SK-N-SH (cell line): ENCODE results near the gene KIF11. TPM values are rescaled to one million over a fixed set of nuclear protein-coding genes. Genes with fewer than 3 reads are reported as not detected.

Experiments
- CTCF ChIA-PET: fragments of 300-600, 350-600 bp; formaldehyde crosslinking; extraction: SDS; loops from one replicate; lab custom pipeline; 2021; lab: Yijun Ruan, JAX
- POLR2A ChIA-PET: fragments of 350-600 bp; sonication (Branson Sonifier 250); formaldehyde crosslinking; extraction: SDS; loops from one replicate; lab custom pipeline; 2020; ENCODE audit warnings: antibody characterized with exemption, inconsistent platforms; lab: Yijun Ruan, JAX
- DNase-seq: peaks from one replicate; pipeline ENCODE4 v3.0.0; 2012
- H2AFZ ChIP-seq: fragments of 200-600 bp; sonication (generic); 2 replicates; pipeline ENCODE4 v1.8.1; 2016; ENCODE audit warnings: antibody characterized with exemption, mild to moderate bottlenecking, low read depth
- H3F3A ChIP-seq: fragments of 200-600 bp; sonication (generic); replicated peaks from 2 replicates; pipeline ENCODE3; 2016; ENCODE audit warnings: antibody characterized with exemption, mild to moderate bottlenecking; ENCODE audit not compliant: insufficient read depth
- H3K27ac ChIP-seq, 2 experiments: fragments of 200-500 bp in 1 of 2; fragments of 200-600 bp in 1 of 2; sonication (Bioruptor generic) in 1 of 2; sonication (generic), shearing (Covaris generic) in 1 of 2; 2 replicates each; pipeline versions ENCODE4 v1.5.1 to v1.6.1; 2014 to 2016; ENCODE audit warnings: low read depth in 2 of 2, inconsistent platforms in 1 of 2, low read length in 1 of 2, mild to moderate bottlenecking in 1 of 2, mixed read lengths in 1 of 2
- H3K27me3 ChIP-seq: fragments of 200-600 bp; sonication (generic), shearing (Covaris generic); 2 replicates; pipeline ENCODE4 v1.6.1; 2016; ENCODE audit warnings: mixed run types; ENCODE audit not compliant: insufficient read depth
- H3K36me3 ChIP-seq, 2 experiments: fragments of 200-500 bp in 1 of 2; fragments of 200-600 bp in 1 of 2; sonication (Bioruptor generic) in 1 of 2; sonication (generic) in 1 of 2; replicated peaks in 1 of 2; 2 replicates each; pipeline versions ENCODE3 to v1.5.1; 2014 to 2016; ENCODE audit warnings: low read length in 1 of 2, mild to moderate bottlenecking in 1 of 2; ENCODE audit not compliant: insufficient read depth in 2 of 2, control insufficient read depth in 1 of 2
- H3K4me1 ChIP-seq, 2 experiments: fragments of 200-500 bp in 1 of 2; fragments of 200-600 bp in 1 of 2; sonication (Bioruptor generic) in 1 of 2; sonication (generic), shearing (Covaris generic) in 1 of 2; 2 replicates each; pipeline versions ENCODE4 v1.5.1 to v1.6.1; 2014 to 2016; ENCODE audit warnings: low read depth in 1 of 2, low read length in 1 of 2, mixed run types in 1 of 2; ENCODE audit not compliant: insufficient read depth in 2 of 2, control insufficient read depth in 1 of 2
- H3K4me2 ChIP-seq: fragments of 200-600 bp; sonication (generic), shearing (Covaris generic); 2 replicates; pipeline ENCODE4 v1.6.1; 2017; ENCODE audit warnings: mixed run types
- H3K4me3 ChIP-seq, 2 experiments: fragments of 200-500 bp in 1 of 2; fragments of 200-600 bp in 1 of 2; sonication (Bioruptor generic) in 1 of 2; sonication (generic), shearing (Covaris generic) in 1 of 2; 2 replicates each; pipeline versions ENCODE4 v1.5.1 to v1.8.1; 2014 to 2016; ENCODE audit warnings: low read depth in 2 of 2, inconsistent platforms in 1 of 2, low read length in 1 of 2, mild to moderate bottlenecking in 1 of 2, mixed read lengths in 1 of 2, moderate library complexity in 1 of 2
- H3K79me2 ChIP-seq: fragments of 200-600 bp; sonication (generic); 2 replicates; pipeline ENCODE4 v1.8.1; 2017; ENCODE audit warnings: mild to moderate bottlenecking; ENCODE audit not compliant: insufficient read depth
- H3K9ac ChIP-seq: fragments of 200-600 bp; sonication (generic); 2 replicates; pipeline ENCODE4 v1.6.1; 2017; ENCODE audit warnings: mixed run types
- H3K9me2 ChIP-seq: fragments of 200-600 bp; sonication (generic); 2 replicates; pipeline ENCODE4 v1.6.1; 2017; ENCODE audit warnings: mixed run types
- H3K9me3 ChIP-seq: fragments of 200-600 bp; sonication (generic); 2 replicates; pipeline ENCODE4 v1.6.1; 2017; ENCODE audit warnings: mixed run types, mild to moderate bottlenecking, moderate library complexity
- H4K20me1 ChIP-seq: fragments of 200-600 bp; sonication (generic); 2 replicates; pipeline ENCODE4 v1.6.1; 2017; ENCODE audit warnings: mild to moderate bottlenecking, mixed run types; ENCODE audit not compliant: insufficient read depth
- CHD2 ChIP-seq: fragments of 150-350 bp; IDR thresholded peaks from 2 replicates; pipeline ENCODE4 v1.6.1; 2018; ENCODE audit warnings: low read length; ENCODE audit not compliant: partially characterized antibody
- EP300 ChIP-seq, 2 experiments: IDR thresholded peaks; 2 replicates each; pipeline versions ENCODE4 v1.4.0 to v1.6.1; 2012; ENCODE audit warnings: borderline replicate concordance in 1 of 2, low read depth in 1 of 2, low read length in 1 of 2
- EZH2phosphoT487 ChIP-seq: fragments of 200-600 bp; sonication (generic); IDR thresholded peaks from 2 replicates; pipeline ENCODE4 v1.6.1; 2017; ENCODE audit warnings: low read depth, mixed run types, mild to moderate bottlenecking, antibody characterized with exemption, moderate library complexity, borderline replicate concordance
- FOXJ3 ChIP-seq: sonication (generic); formaldehyde crosslinking; IDR thresholded peaks from 2 replicates; pipeline ENCODE4 v1.5.1; 2020; ENCODE audit warnings: mild to moderate bottlenecking, missing genetic modification reagents
- FOXM1 ChIP-seq: IDR thresholded peaks from 2 replicates; pipeline ENCODE4 v1.4.0; 2012; ENCODE audit warnings: low read depth, mild to moderate bottlenecking
- GABPA ChIP-seq: IDR thresholded peaks from 2 replicates; pipeline ENCODE4 v1.4.0; 2012; ENCODE audit warnings: low read depth, mild to moderate bottlenecking
- NRF1 ChIP-seq: IDR thresholded peaks from 2 replicates; pipeline ENCODE4 v1.6.1; 2012; ENCODE audit warnings: low read depth, mild to moderate bottlenecking, low read length
- POLR2AphosphoS5 ChIP-seq: IDR thresholded peaks from 2 replicates; pipeline ENCODE4 v1.6.1; 2012; ENCODE audit warnings: low read depth, low read length
- RCOR1 ChIP-seq: fragments of 150-350 bp; IDR thresholded peaks from 2 replicates; pipeline ENCODE4 v1.6.1; 2017; ENCODE audit warnings: antibody characterized with exemption, low read length
- RXRA ChIP-seq: IDR thresholded peaks from 2 replicates; pipeline ENCODE4 v1.4.0; 2012; ENCODE audit warnings: low read depth, mild to moderate bottlenecking, borderline replicate concordance
- SMC3 ChIP-seq: IDR thresholded peaks from 2 replicates; pipeline ENCODE4 v1.6.1; 2012; ENCODE audit warnings: low read depth, low read length, improper control_type of control experiment
- TEAD4 ChIP-seq: IDR thresholded peaks from 2 replicates; pipeline ENCODE4 v1.4.0; 2012; ENCODE audit warnings: mild to moderate bottlenecking, borderline replicate concordance; ENCODE audit not compliant: insufficient read depth
- WGBS: methylation state at CpG from one replicate; pipeline ENCODE4 v1.1.6; 2017; ENCODE audit warnings: low lambda C conversion rate; 5-methylcytosine and 5-hydroxymethylcytosine counted together
- polyA plus RNA-seq, 3 experiments: library from polyadenylated mRNA; depleted of rRNA; stranded (reverse); fragments of >200 nt; gene quantifications; 2 replicates each; pipeline ENCODE4 v1.2.3, GENCODE V29; 2012
- TF ChIP-seq, protein P1 (sequence below): IDR thresholded peaks from 2 replicates; pipeline ENCODE4 v1.6.1; 2012; ENCODE audit warnings: mild to moderate bottlenecking, low read depth, low read length, moderate library complexity
- TF ChIP-seq, protein P2 (sequence below): IDR thresholded peaks from 2 replicates; pipeline ENCODE4 v1.4.0; 2012; ENCODE audit warnings: low read depth, borderline replicate concordance
- TF ChIP-seq, protein P3 (sequence below): IDR thresholded peaks from 2 replicates; pipeline ENCODE4; 2012

KIF11 gene
- polyA plus RNA-seq, 1 of the 3 experiments (the other 2 are of a cell fraction), result 4.0 TPM

DNA sequence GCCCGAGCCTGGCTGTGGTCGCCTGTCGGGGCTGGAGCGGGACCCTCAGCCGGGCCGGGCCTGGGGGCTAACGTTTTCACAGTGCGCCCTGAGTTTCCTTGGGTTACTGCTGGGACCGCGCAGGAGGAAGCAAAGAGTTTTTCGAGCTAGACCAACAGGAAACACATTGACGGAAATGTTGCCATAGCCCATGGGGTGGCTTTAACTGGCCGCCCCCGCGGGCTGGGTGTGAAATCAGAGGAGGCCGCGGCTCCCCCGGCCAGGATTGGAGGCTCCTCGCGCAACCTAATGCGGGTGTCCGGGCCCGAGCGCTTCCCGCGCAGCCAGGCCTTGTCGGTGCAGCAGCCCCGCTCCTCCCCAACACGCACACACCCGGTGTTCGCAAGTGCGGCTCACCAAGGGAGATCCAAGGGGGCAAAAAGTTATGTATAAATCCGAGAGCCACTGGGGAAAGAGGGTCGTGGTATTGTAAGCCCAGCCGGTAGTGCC is 98.7 kb downstream of the KIF11 start:
- H3K9ac ChIP-seq, result no peak overlapping the region
- DNase-seq, result no peak
- ChIA-PET CTCF (interaction anchor here (1.4 kb wide), 1 partner anchor 118 kb away, joined by 3 read pairs; the partner anchor contains the start of gene IDE), POLR2A (no interaction called here)
- H3K9me2 ChIP-seq, result no peaks in the 10 kb centered on the region
- TF ChIP-seq NRF1, result no peak
- TF ChIP-seq, protein P1, sequence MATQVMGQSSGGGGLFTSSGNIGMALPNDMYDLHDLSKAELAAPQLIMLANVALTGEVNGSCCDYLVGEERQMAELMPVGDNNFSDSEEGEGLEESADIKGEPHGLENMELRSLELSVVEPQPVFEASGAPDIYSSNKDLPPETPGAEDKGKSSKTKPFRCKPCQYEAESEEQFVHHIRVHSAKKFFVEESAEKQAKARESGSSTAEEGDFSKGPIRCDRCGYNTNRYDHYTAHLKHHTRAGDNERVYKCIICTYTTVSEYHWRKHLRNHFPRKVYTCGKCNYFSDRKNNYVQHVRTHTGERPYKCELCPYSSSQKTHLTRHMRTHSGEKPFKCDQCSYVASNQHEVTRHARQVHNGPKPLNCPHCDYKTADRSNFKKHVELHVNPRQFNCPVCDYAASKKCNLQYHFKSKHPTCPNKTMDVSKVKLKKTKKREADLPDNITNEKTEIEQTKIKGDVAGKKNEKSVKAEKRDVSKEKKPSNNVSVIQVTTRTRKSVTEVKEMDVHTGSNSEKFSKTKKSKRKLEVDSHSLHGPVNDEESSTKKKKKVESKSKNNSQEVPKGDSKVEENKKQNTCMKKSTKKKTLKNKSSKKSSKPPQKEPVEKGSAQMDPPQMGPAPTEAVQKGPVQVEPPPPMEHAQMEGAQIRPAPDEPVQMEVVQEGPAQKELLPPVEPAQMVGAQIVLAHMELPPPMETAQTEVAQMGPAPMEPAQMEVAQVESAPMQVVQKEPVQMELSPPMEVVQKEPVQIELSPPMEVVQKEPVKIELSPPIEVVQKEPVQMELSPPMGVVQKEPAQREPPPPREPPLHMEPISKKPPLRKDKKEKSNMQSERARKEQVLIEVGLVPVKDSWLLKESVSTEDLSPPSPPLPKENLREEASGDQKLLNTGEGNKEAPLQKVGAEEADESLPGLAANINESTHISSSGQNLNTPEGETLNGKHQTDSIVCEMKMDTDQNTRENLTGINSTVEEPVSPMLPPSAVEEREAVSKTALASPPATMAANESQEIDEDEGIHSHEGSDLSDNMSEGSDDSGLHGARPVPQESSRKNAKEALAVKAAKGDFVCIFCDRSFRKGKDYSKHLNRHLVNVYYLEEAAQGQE, result no peak
- no peak for TF ChIP-seq CHD2
- TF ChIP-seq FOXJ3 (CRISPR knock-in tag), result no peak
- TF ChIP-seq TEAD4, result no peak
- TF ChIP-seq RXRA, result no peak
- no peak for TF ChIP-seq EZH2phosphoT487
- TF ChIP-seq POLR2AphosphoS5, result no peak
- H3F3A ChIP-seq, result peaks cover 8% of the 10 kb centered on the region
- no peak overlapping the region for H2AFZ ChIP-seq
- no peak overlapping the region for H3K27ac ChIP-seq
- no peaks in the 10 kb centered on the region for H3K36me3 ChIP-seq
- no peaks in the 10 kb centered on the region for H3K9me3 ChIP-seq
- no peak overlapping the region for H3K4me2 ChIP-seq
- no peaks in the 10 kb centered on the region for H3K79me2 ChIP-seq
- H3K4me3 ChIP-seq, result no peak overlapping the region
- H4K20me1 ChIP-seq, result no peaks in the 10 kb centered on the region
- WGBS, result 97% methylated on average over 23 of the region's 35 CpGs
- H3K27me3 ChIP-seq, result no peaks in the 10 kb centered on the region
- peaks cover 4 to 5% of the 10 kb centered on the region in 2 experiments; a peak in 2 of 4 replicates for H3K4me1 ChIP-seq

DNA sequence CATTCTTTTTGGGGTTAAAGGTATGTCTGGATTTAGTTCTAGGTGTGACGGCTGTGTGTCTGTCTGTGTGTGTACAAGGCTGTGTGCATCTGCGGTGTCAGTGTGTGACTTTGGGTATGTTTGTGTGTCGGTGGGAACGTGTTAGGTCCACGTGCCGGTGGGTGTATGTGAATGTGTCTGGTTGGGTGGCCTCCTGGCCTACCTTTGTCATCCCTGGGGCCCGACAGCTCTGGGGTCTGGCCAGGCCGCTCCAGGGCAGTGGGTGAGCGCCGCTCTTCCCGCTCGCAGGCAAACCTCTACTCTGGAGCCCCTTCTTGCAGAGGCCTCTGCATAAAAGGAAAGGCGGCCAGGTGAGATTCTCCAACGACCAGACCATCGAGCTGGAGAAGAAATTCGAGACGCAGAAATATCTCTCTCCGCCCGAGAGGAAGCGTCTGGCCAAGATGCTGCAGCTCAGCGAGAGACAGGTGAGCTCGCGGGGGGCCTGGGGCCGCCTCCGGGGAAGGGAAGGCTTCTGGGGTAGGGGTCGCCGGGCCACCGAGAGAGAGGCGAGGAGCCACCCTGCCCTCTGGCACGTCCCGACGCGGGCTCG is 99.2 kb downstream of the KIF11 start:
- no peaks in the 10 kb centered on the region for H3K27me3 ChIP-seq
- no peak overlapping the region for H3K4me3 ChIP-seq
- ChIA-PET CTCF (interaction anchor here (1.8 kb wide), 1 partner anchor 175 kb away, joined by 4 read pairs; no protein-coding TSS in a partner anchor), POLR2A (no interaction called here)
- H3F3A ChIP-seq, result peaks cover 8% of the 10 kb centered on the region
- H4K20me1 ChIP-seq, result no peaks in the 10 kb centered on the region
- no peaks in the 10 kb centered on the region for H3K36me3 ChIP-seq
- no peak for DNase-seq
- no peak overlapping the region for H3K9ac ChIP-seq
- H3K79me2 ChIP-seq, result no peaks in the 10 kb centered on the region
- no peak overlapping the region for H3K4me2 ChIP-seq
- H3K4me1 ChIP-seq, result peaks cover 4 to 5% of the 10 kb centered on the region in 2 experiments; a peak in 2 of 4 replicates
- H3K27ac ChIP-seq, result no peak overlapping the region
- H2AFZ ChIP-seq, result no peak overlapping the region
- 89% methylated on average over 32 of the region's 34 CpGs for WGBS
- no peaks in the 10 kb centered on the region for H3K9me3 ChIP-seq
- no peaks in the 10 kb centered on the region for H3K9me2 ChIP-seq
- TF ChIP-seq CHD2 (no peak), GABPA (no peak), SMC3 (no peak), FOXM1 (no peak), EP300 (IDR thresholded peaks at IDR 0.05; ENCODE audit: borderline replicate concordance in 1 of 2, low read depth in 1 of 2, low read length in 1 of 2) (no peak), EZH2phosphoT487 (no peak), RCOR1 (no peak)
- TF ChIP-seq, protein P2, sequence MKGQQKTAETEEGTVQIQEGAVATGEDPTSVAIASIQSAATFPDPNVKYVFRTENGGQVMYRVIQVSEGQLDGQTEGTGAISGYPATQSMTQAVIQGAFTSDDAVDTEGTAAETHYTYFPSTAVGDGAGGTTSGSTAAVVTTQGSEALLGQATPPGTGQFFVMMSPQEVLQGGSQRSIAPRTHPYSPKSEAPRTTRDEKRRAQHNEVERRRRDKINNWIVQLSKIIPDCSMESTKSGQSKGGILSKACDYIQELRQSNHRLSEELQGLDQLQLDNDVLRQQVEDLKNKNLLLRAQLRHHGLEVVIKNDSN, result no peak
- TF ChIP-seq, protein P3, sequence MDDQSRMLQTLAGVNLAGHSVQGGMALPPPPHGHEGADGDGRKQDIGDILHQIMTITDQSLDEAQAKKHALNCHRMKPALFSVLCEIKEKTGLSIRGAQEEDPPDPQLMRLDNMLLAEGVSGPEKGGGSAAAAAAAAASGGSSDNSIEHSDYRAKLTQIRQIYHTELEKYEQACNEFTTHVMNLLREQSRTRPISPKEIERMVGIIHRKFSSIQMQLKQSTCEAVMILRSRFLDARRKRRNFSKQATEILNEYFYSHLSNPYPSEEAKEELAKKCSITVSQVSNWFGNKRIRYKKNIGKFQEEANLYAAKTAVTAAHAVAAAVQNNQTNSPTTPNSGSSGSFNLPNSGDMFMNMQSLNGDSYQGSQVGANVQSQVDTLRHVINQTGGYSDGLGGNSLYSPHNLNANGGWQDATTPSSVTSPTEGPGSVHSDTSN, result no peak
